NCI-H1417 (cell line): Measurements from ENCODE around the gene PTTG1IP2.

ENCODE experiments used
- DNase-seq, 3 experiments: peaks; one replicate each; lab custom pipeline; 2025; lab: John Stamatoyannopoulos, UW

Gene PTTG1IP2

DNA sequence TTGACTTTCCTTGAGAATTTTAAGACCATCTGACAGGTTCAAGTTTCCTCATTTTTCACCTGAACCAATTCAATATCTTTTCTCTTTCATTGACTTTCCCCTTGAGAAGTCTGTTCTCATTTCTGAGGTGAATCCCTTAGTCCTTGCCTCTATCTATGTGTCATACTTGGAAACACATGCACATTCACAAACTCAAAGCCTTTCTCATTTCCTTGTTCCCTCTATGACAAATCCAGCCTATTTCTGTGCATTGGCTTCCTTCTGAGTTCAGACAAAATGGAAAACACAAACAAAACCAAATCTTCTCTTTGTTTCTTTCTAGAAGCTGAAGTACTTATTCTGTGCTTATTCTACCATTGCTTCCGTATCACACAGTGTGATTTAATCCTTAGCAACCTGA is 13.8 kb downstream of the PTTG1IP2 start:
- DNase-seq, result no peak

DNA sequence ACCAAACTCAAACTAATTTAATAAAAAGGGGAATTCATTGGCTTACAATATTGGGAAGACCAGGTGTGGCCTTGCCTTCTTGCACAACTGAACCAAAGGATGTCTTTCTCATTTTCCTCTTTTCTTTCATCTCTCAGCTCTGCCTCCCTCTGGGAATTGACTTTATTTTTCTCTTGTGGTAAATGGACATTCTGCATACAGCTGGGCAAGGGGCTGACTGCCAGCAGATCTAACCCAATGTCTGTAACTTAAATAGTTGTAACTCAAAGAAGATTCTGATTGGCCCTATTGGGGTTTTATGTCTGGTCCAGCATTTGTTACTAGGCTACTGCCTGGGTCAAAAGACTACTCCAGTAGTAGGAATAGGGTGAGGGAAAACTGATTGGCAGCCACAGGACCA is 15.3 kb downstream of the PTTG1IP2 start:
- no peak for DNase-seq

DNA sequence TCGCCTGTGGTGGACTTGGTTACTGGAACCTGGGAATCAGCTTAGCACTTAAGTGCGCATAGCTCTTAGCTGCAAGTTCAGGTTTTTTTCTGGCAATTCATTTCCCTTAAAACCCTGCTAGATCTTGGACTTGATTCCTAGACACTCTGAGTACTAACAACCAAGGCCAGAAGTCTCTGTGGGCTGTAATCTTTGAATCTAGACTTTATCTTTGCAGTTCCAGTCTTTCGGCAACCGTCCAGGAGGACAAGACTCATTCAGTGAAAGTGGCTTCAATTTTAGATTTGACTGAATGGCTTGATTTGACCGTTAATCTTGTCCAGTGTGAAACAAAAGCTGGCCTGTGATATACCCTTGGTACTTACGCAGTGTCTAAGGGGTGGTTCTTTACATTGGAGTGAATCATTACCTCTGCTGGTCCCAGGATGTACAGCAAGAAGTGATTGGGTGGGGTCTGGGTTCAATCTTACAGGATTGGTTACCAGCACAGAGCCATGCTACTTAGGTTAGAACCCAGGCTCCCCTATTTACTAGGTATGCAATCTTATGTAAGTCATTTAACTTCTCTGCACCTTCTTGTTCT is 16.4 kb downstream of the PTTG1IP2 start:
- no peak for DNase-seq

DNA sequence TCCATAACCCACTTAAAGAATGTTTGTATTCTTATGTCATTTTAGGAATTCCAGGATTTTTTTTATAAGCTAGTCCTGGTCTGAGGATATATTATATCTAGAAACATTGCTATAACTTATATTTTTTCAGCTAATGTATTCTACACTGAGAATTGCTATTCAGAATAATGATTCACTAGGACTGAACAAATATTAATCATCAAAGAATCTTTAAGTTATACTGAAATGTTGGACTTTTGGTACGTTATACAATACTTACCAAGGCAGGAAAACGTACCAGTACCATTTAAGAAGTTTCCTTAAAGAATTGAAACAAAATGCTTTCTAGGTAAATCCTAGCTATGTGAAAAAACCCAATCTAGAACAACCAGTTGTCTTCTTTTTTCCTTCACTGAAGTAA is 18.4 kb downstream of the PTTG1IP2 start:
- DNase-seq, result no peak

DNA sequence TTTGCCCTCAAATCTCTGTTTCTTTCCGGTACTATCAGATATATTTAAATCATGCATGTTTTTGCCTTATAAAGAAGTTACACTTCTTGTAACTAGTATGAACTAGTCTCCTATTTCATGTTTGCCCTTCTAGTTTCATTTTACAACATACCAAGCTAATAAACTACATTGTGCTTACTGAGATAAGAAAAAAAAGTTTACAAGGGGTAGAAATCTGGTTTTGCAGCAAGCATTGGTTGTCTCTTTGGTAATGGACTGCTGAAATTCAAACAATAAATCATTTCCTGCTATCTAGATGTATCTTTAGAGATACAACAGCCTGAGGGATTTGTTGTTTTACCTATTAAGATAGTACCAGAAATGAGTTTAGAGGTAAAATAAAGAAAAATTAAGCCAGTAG is 18.8 kb downstream of the PTTG1IP2 start:
- no peak for DNase-seq

DNA sequence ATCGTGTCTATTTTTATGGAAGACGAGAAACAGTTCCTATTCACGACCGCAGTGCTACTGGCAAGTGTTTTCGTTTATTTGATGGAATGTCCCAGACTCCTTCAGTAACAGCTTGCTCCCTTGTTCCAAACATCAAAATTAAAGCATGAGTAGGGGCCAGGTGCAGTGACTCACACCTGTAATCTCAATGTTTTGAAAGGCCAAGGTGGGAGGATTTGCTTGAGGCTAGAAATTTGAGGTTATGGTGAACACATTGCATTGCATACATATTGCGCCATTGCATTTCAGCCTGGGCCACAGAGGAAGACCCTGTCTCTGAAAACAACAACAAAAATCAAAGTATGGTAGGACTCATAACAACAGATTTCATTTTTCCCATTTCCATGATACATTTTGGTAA is 22.8 kb downstream of the PTTG1IP2 start:
- no peak for DNase-seq

DNA sequence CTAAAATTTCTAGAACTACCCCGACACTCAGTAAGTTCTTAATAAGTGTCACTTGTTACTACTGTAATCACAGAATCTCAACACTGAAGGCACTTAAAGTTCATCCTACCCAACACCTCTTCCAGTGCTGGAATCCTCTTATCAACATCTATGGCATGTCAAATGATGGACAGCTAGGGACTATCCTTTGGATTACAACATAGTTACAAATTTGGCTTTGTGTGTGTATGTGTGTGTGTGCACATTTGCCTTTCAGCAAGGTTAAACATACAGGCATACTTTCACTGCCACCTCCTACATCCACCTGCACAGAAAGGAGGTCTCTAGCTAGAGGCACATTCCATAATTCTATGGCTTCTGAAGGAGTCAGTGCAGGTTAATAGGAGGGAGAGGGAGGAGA is 25.8 kb downstream of the PTTG1IP2 start:
- no peak for DNase-seq

DNA sequence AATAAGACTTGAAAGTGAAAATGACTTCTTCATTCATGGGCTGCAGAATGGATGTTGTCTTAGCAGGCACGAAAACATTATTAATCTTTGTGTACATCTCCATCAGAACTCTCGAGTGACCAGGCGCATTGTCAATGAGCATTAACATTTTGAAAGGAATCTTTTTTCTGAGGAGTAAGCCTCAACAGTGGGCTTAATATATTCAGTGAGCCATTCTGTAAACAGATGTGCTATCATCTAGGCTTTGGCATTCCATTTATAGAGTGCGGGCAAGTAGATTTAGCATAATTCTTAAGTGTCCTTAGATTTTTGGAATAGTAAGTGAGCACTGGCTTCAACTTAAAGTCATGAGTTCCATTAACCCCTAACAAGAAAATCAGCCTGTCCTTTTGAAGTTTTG is 33.1 kb downstream of the PTTG1IP2 start:
- DNase-seq, result no peak

DNA sequence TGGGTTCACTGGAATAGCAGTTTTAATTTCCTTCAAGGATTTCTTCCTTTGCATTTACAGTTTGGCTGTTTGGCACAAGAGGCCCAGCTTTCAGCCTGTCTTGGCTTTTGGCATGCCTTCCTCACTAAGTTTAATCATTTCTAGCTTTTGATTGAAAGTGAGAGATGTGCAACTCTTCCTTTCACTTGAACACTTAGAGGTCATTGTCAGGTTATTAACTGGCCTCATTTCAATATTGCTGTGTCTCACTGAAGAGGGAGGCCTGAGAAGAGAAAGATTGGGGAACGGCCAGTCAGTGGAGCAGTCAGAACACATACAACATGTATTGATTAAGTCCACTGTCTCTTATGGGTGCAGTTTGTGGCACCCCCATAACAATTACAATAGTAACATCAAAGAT is 33.9 kb downstream of the PTTG1IP2 start:
- no peak for DNase-seq

DNA sequence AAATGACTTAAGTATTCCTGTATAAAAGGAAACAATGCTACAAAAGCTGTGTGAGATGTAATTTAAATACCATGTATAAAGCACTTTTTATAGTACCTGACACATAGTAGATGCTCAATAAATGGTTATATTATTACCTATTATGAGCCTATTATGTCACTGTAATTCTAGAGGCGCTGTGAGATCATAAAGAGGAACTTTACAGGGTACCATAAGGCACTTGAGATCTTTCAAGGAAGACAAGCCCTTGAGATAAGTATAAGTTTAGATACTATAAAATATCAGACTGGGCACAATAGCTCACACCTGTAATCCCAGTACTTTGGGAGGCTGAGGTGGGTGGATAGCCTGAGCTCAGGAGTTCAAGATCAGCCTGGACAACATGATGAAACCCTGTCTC is 38.3 kb downstream of the PTTG1IP2 start:
- DNase-seq, result no peak

DNA sequence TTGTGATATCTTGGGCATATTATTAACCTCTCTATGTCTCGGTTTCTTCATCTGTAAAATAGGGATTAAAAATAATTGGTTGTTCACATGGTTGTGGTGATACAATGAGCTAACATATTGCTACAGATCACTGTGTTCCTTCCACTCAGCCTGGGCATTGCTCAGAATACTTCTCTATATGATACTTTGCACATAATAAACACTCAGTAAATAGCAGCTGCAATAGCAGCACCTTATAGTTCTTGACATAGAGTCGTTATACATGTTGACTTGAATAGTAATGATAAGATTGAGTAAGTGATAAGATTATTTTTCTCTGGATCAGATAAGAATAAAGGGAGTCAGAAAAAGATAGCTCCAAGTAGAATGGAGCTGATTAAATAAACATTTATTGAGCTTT is 42.3 kb downstream of the PTTG1IP2 start:
- DNase-seq, result no peak

DNA sequence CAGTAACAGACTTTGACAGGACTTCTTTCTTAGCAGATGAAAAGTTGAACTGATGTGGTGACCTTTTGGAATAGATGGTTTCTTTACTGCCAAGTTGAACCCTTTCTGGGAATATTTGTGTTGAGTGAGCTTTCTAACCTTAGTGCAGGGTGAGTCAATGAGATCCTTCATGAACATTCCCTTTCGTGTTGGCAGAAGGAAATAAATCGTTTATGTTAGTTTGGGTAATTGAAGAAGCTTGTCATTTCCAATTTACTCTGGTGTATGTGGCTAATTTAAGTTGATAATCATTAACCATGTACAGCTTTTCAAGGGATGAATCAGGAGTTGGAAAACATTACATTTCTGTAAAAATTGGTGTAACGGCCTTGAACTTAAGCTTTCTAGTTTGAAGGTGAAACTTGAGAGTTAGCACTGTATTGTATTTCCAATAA is 43.4 kb downstream of the PTTG1IP2 start:
- no peak for DNase-seq

DNA sequence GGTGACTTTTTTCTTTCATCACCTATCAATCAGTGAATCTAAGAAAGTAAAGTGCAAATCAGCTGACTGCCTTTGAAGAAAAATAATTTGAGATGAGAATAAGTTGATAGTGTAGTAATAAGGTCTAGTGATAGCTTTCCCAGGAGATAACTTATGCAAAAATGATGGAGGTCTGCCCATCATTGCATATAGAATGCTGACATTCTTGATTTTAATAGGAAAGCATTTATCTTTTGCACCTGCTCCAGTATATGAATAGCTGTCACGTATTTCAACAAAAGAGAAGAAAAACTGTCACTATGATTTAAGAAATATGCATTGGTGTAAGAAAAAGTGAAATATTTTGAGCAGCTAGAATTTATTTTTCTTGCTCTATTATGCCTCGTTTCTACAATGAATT is 46.8 kb downstream of the PTTG1IP2 start:
- DNase-seq, result peak in 1 of 3 experiments; percentile 50

DNA sequence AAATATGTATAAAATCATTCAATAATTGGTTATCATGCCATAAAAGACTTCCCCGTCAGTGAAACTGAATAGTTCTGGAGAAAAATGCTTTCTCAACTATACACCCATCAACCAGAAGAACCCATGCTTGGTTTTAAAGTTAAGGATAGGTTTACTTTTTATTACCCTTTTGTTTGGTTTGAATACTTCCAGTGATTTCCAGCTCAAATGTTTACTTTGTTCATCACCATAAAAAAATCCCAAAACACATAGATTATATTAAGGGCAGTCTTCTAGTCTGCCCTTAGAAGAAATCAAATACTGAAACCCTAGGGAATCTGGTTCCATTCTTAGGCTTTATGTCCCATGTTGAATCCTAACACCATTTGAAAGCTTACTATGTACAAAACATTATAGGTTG is 49.2 kb downstream of the PTTG1IP2 start:
- DNase-seq, result no peak

DNA sequence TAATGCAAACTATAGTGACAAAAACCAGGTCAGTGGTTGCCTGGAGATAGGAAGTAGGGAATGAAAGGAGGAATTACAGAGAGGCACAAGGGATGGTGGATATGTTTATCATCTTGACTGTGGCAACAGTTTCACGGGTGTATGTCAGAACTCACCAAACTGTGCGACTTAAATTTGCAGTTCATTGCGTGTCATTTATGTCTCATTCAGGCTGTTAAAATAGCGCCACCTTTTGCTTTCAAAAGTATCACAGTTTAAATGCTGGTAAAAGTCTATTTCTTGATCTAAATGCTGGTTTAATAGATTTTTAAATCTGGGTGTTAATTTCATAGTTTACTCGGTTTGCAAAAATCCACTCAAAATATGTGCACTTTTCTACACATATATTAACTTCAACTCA is 51.0 kb downstream of the PTTG1IP2 start:
- no peak for DNase-seq

DNA sequence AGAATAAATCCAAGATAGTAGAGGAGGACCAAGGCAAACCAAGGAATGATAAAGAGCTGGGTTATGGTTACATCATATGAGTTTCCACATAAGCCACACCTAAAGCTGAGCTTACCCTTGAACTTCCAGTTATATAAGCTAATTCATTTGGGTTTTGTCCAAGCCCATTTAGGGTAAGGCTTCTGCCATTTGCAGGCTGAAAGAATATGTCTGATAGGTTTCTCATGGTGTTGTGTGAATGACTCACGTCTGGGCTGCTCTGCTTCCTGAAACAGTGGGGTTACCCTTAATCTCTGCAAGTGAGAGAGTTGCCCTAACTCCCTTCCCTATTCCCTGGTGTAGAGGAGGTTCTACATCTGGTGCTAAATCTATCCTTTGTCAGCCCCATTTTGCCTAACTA is 60.8 kb downstream of the PTTG1IP2 start:
- no peak for DNase-seq

DNA sequence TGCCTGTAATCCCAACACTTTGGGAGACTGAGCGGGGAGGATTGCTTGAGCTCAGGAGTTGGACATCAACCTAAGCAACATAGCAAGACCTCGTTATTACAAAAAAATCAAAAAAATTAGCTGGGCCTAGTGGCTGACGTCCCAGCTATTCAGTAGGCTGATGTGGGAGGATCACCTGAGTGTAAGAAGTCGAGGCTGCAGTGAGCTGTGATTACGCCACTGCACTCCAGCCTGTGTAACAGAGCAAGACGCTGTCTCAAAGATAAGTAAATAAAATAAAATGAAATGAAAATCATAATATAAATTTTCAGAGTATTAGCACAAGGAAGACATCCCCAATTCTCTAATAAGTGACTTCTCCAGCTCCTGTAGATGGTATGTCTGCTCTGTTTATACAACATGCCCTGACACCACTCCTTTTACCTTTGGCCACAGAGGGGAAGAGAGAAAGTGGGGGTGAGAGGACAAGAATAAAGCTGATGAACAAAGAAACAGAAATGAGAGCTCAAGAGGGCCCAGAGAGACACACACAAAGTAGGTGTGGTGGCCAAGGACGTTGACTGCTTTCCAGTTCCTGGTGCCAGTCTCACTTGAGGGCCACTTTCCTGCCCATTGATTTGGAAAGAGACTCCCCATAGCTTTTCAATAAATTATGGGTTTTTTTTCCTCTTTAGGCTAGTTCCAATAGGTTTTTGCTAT is 62.9 kb downstream of the PTTG1IP2 start:
- DNase-seq, result peak in 1 of 3 experiments; percentile 17

DNA sequence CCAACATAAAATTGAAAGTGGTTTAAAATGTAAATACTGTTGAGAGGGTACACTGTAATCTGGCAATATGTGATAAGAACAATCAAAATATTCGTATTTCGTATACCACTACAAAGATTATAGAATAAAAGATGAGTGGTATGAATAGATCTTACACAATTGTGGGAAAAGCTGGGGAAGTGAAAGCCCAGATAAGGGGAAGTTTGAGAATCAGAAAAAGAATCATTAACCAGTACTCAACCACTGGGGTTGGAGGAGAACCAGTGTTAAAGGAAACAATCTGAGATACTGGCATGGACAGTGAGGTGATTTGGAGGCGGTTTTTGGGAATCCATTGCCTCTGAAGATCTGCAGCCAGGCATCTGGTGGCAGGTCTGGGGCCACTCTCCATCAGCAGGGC is 67.0 kb downstream of the PTTG1IP2 start:
- DNase-seq, result no peak

DNA sequence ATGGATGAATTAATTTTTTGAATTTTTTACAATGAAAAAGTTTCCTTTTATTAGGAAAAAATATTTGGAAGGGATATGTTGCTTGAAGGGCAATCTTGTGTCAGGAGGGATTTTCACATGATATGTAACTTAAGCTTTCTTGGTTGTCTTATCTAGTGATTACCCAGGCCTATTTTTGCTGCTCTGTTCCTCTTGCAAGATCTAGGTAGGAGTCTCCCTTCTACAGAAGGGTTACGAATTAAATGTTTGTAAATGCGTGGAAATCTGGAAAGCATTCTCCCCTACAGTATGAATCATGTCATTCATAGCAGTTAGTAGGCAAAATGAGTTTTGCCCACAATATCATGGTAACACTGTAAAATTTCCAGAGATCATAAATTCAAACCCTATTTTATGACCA is 69.0 kb downstream of the PTTG1IP2 start:
- no peak for DNase-seq

DNA sequence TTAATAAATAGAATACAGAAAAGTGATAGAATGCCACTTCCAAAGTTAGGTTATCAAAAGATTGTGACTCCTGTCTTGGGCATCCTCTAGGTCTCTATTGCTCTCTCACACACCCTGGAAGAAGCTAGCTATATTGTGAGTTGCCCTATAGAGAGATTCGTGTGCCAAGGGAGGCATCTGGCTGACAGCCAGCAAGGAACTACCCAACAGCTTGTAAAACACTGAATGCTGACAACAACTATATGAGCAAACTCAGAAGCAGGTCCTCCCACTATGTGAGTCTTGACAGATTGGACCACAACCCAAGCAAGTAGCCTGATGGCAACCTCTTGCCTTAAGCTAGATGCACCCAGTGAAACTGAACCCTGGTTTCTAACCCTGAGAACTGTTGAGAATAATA is 71.0 kb downstream of the PTTG1IP2 start:
- DNase-seq, result no peak

DNA sequence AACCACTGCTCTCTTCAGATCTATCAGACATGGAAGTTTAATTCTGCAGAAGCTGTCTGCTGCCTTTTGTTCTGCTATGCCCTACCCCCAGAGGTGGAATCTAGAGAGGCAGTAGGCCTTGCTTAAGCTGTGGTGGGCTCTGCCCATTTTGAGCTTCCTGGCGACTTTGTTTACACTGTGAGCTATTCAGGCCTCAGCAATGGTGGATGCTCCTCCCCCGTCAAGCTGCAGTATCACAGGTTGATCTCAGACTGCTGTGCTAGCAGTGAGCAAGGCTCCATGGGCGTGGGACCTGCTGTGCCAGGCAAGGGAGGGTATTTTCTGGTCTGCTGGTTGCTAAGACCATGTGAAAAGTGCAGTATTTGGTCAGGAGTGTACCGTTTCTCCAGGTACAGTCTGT is 81.6 kb downstream of the PTTG1IP2 start:
- DNase-seq, result peak in 2 of 3 experiments; percentile 5 to 43

DNA sequence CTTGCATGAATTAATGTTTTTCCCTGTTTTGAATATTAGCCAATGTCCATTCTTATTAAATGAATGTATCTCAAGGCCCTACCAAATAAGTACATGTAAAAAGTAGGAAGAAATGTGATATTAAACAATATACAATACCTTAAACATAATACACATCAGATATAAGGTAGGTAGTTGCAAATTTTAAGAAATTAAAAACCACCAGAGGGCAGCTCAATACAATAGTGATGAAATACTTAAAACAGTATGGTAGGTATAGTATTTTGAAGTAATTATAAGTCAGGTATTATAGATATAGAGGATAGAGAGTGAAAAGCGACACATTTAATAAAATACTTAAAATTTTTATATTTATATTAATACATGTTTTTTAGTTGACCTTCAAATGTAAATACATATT is 83.1 kb downstream of the PTTG1IP2 start:
- DNase-seq, result peak in 2 of 3 experiments; percentile 5 to 11

DNA sequence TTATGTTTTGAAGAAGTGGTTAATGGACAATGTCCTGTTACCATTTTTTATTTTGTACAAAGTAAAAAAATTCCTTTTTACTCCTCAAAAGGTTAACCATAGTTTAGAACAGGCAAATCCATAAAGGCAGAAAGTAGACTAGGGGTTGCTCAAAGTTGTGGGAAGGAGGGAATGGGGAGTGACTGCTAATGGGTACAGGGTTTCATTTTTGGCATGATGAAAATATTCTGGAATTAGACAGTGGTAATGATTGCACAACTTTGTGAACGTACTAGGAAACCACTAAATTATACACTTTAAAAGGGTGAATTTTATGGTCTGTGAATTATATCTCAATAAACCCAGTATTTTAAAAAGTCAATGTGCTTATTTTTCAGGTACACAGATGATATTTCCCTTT is 91.3 kb downstream of the PTTG1IP2 start:
- DNase-seq, result no peak
